LoVo (cell line): ENCODE results near the gene CADPS2.

ENCODE experiments used
- DNase-seq: peaks from one replicate; pipeline ENCODE4 v3.0.0-alpha.2; 2016; ENCODE audit warnings: low spot score

The CADPS2 gene

GRCh38 chr7:122448893-122449589, 437.2 kb downstream of the CADPS2 start:
- no peak for DNase-seq

DNA sequence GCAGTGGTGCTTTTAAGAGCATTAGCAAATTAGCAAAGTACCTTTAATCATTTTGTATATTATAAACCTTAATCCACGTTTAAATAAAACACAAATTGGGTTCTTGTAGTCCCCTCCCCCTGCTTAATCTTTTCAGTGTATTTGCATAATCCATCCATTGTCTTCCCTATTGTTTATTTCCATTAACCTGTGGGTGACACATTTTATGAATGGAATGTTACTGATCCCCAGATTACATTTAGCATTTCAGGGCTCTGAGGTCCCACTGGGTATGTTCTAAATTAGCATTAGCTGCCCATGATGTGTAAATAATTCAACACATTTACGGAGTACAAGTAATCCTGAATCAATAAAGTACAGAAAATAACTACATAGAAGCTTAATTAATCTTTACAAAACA, 443.3 kb downstream of the CADPS2 start:
- DNase-seq, result no peak

GRCh38 chr7:122438492-122438891, 447.8 kb downstream of the CADPS2 start:
- no peak for DNase-seq

DNA sequence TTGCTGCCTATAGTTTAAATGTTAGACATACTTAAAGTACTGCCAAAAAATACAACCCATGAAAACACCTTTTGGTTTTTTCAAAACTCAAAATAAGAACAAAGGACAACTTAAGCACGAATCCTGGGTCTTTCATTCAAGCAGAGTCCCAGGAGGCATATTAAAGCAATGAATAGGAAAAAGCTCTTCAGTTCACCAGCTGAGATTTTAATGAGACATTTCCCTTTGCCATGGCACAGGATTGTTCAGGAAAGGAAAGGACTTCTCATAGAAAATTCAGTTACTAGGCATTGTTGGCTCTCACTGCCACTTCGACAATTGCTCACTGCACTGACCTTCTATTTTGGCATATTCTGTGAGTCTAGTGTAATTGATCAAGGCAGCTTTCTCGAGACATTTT, 448.3 kb downstream of the CADPS2 start:
- DNase-seq, result no peak

GRCh38 chr7:122433765-122434164, 452.5 kb downstream of the CADPS2 start:
- no peak for DNase-seq

GRCh38 chr7:122430710-122431109, 455.6 kb downstream of the CADPS2 start:
- DNase-seq, result no peak

DNA sequence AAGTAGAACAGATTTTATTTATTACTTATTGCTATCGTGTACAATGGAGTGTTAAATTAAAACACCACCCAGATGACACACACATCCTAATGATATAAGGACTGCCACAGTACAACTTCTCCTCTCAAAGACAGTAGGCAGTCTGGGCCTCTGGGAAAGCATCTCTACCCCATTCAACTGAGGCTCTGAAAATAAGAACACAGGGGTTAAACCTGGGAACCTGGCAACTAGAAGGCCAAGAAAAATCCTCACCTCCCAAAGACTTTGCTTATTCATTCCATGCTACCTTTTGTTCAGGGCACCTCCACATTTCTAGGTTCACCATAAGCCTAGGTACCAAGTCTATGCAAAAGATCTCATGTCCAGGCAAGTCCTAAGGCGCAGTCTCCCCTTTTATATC, 456.3 kb downstream of the CADPS2 start:
- DNase-seq, result no peak

- no peak for DNase-seq
These were observed 460.5 kb downstream of the CADPS2 start for GRCh38 chr7:122425731-122426130.

- DNase-seq, result no peak
These were observed 462.7 kb downstream of the CADPS2 start for GRCh38 chr7:122423591-122423990.

DNA sequence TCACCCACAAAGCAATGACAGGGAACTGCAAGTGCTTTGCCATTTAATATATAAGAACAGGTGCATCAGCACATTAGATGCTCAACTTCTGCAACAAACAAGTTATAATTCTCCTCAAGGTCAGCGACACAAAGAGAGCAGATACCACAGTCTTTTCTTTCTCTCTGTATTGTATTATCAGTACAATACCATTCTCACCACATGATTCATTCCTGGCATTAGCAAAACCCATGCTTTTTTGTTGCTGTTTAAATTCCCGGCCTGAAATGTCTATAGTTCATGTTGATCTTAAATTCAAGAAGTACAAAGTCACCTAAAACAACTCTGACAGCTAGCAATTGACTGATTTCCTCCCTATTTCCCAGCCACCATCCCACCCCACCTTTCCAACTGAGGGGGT, 469.9 kb downstream of the CADPS2 start:
- no peak for DNase-seq

- no peak for DNase-seq
These were observed 470.8 kb downstream of the CADPS2 start for GRCh38 chr7:122415510-122415909.

DNA sequence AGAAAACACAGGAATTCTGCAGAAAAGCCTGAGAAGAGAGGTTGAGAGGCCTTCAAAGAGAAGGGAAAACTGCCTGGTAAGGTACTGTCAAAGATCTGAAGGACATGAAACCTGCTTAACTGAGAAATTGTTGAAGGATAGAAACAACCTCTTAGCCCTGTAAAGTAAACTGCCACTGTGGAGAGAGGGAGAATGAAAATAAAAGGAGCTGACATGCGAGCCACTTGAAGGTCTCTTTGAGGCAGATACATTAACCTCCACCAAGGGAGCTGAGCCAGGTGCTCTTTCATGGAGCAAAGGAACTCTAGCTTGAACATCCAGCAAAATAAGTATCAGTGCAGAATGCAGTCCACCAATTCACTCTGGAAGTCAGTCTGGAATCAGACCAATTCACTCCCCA, 472.9 kb downstream of the CADPS2 start:
- no peak for DNase-seq

DNA sequence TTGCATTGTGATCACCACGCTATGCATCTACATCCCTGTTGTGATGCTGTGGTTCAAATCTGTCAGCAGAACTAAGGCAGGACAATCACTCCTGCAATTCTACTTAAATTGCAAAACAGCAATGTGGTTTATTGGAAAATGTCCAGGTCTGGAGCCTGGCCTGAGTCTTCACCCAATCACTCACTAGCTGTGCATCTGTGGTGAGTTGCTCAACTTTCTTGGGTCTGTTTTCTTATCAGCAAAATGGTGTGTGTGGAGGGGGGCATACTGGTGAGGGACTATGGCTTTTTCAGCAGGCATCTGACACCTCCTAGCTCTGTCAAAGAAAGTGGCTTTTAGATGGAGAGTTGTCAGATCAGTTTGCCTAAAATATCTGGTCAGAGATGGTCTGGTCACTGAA, 473.4 kb downstream of the CADPS2 start:
- no peak for DNase-seq

- no peak for DNase-seq
These were observed 473.8 kb downstream of the CADPS2 start for GRCh38 chr7:122412441-122412840.

DNA sequence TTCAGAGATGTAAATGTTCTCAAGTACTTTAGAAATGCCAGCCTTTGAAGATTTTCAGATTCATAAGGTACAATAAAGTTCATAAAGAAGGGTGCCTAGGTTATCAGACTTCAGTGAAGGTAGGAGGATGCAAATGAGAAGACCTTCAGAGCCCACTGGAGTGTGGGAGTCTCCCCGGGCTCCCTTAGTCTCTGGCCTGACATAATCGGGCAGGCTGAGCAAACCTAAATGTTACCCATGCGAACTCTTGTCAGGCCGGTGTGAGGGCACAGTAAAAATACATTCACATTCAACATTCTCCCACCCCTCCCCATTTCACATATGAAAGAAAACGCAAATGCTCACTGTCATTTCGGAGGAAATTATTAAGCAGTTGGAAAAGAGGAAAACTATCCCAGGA, 479.1 kb downstream of the CADPS2 start:
- DNase-seq, result no peak

GRCh38 chr7:122403113-122403512, 483.1 kb downstream of the CADPS2 start:
- DNase-seq, result no peak

GRCh38 chr7:122402235-122402634, 484.0 kb downstream of the CADPS2 start:
- no peak for DNase-seq

GRCh38 chr7:122397381-122397780, 488.9 kb downstream of the CADPS2 start:
- no peak for DNase-seq

GRCh38 chr7:122394512-122394911, 491.7 kb downstream of the CADPS2 start:
- no peak for DNase-seq

GRCh38 chr7:122384528-122384927, 501.7 kb downstream of the CADPS2 start:
- DNase-seq, result no peak

DNA sequence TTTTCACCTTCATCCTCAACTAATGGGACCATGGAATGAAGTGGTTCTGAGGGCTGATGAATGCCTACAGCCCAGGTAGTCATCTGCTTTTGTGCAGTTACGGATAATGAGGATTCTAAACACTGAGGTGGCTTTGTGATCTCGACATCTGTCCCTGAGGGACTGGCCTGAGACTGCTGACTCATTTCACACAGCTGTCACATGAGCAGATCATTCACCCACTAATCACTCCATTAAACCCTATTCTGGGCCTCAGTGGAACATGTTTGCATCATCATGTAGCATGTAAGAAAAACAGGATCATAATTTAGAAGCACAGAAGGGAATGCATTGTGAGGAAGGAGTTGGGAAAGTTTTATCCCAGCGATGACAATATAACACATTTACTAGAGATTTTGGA, 502.3 kb downstream of the CADPS2 start:
- DNase-seq, result no peak

GRCh38 chr7:122380992-122381391, 505.3 kb downstream of the CADPS2 start:
- DNase-seq, result no peak

GRCh38 chr7:122379491-122379890, 506.8 kb downstream of the CADPS2 start:
- no peak for DNase-seq

- no peak for DNase-seq
These were observed 516.5 kb downstream of the CADPS2 start for GRCh38 chr7:122369756-122370155.
